Right atrium auricular region (tissue), 2 donors: ENCODE measurements around the gene SLC52A3. TPM values are rescaled to one million over a fixed set of nuclear protein-coding genes. Genes with fewer than 3 reads are reported as not detected.
"Not testable (repeated sequence)": the region's sequence is repeated elsewhere in the genome, so short reads cannot be mapped to it uniquely, and the experiment has no call there.

Source experiments
- DNase-seq: peaks from one replicate; pipeline ENCODE4 v3.0.0-alpha.2; 2019; ENCODE audit warnings: low spot score
- H3K27ac ChIP-seq, 2 donors: fragments of 200-600 bp; sonication (generic); 1 replicate in 1 of 2; 2 replicates in 1 of 2; pipeline ENCODE4 v1.5.1; 2016 to 2019
- H3K27me3 ChIP-seq, 2 donors: fragments of 200-600 bp; sonication (generic); one replicate each; pipeline versions ENCODE4 v1.5.1 to v1.6.0; 2017 to 2019
- H3K36me3 ChIP-seq: fragments of 200-600 bp; sonication (generic); one replicate; pipeline ENCODE4 v1.5.1; 2016
- H3K4me1 ChIP-seq, 2 donors: fragments of 200-600 bp; sonication (generic); one replicate each; pipeline versions ENCODE4 v1.5.1 to v1.6.0; 2017 to 2019
- H3K4me3 ChIP-seq, 2 donors: fragments of 200-600 bp; sonication (generic); 1 replicate in 1 of 2; 2 replicates in 1 of 2; pipeline ENCODE4 v1.5.1; 2017 to 2019; ENCODE audit warnings: mild to moderate bottlenecking in 1 of 2, moderate library complexity in 1 of 2
- H3K9me3 ChIP-seq, 2 donors: fragments of 200-600 bp; sonication (generic); one replicate each; pipeline ENCODE4 v1.5.1; 2019
- CTCF ChIP-seq, 2 donors: fragments of 200-600 bp; sonication (generic); IDR thresholded peaks; one replicate each; pipeline ENCODE4 v1.5.1; 2019; ENCODE audit warnings: antibody characterized with exemption in 2 of 2
- total RNA-seq, 2 donors: library from RNA; depleted of rRNA; stranded (reverse); fragments of >200 nt; gene quantifications; one replicate each; pipeline ENCODE4 v1.1.0, GENCODE V29; 2016

The SLC52A3 gene
- total RNA-seq, 2 donors from 2014 or later: 1.3 to 2.6 TPM

GRCh38 chr20:725491-725890 lies 42.8 kb downstream of the SLC52A3 start:
- Histone ChIP-seq H3K27me3 (peaks cover 0 to 6% of the 10 kb centered on the region in 2 donors), H3K4me1 (peaks cover 0 to 10% of the 10 kb centered on the region in 2 donors), H3K36me3 (no peaks in the 10 kb centered on the region), H3K4me3 (no peak overlapping the region), H3K9me3 (no peaks in the 10 kb centered on the region), H3K27ac (no peak overlapping the region)
- TF ChIP-seq CTCF (IDR thresholded peaks at IDR 0.05): no peak
- no peak for DNase-seq

- not testable (repeated sequence) for DNase-seq
Observed at GRCh38 chr20:724797-725196, 43.5 kb downstream of the SLC52A3 start.

GRCh38 chr20:723756-724155 lies 44.5 kb downstream of the SLC52A3 start:
- TF ChIP-seq CTCF (IDR thresholded peaks at IDR 0.05): no peak
- Histone ChIP-seq H3K4me1 (peaks cover 0 to 9% of the 10 kb centered on the region in 2 donors), H3K27ac (no peak overlapping the region), H3K36me3 (no peaks in the 10 kb centered on the region), H3K4me3 (no peak overlapping the region), H3K27me3 (peaks cover 0 to 6% of the 10 kb centered on the region in 2 donors), H3K9me3 (no peaks in the 10 kb centered on the region)
- no peak for DNase-seq

More at GRCh38 chr20:724797-725196, 43.5 kb downstream of the SLC52A3 start:
- not testable (repeated sequence) for H3K4me1 ChIP-seq, H3K27me3 ChIP-seq, H3K27ac ChIP-seq, H3K9me3 ChIP-seq, H3K36me3 ChIP-seq, H3K4me3 ChIP-seq

- Histone ChIP-seq H3K27ac (no peak overlapping the region), H3K9me3 (no peaks in the 10 kb centered on the region), H3K4me3 (no peak overlapping the region), H3K4me1 (peaks cover 0 to 2% of the 10 kb centered on the region in 2 donors), H3K27me3 (peaks cover 0 to 3% of the 10 kb centered on the region in 2 donors), H3K36me3 (no peaks in the 10 kb centered on the region)
- DNase-seq: no peak
- TF ChIP-seq CTCF (IDR thresholded peaks at IDR 0.05): no peak
Observed at GRCh38 chr20:722822-723644, 45.3 kb downstream of the SLC52A3 start.

GRCh38 chr20:721876-722275 lies 46.4 kb downstream of the SLC52A3 start:
- TF ChIP-seq CTCF (IDR thresholded peaks at IDR 0.05): no peak
- Histone ChIP-seq H3K27me3 (no peaks in the 10 kb centered on the region), H3K4me3 (no peak overlapping the region), H3K27ac (no peak overlapping the region), H3K9me3 (no peaks in the 10 kb centered on the region), H3K36me3 (no peaks in the 10 kb centered on the region), H3K4me1 (no peaks in the 10 kb centered on the region)
- DNase-seq: no peak

- Histone ChIP-seq H3K4me3 (no peak overlapping the region), H3K9me3 (peaks cover 0 to under 1% of the 10 kb centered on the region in 2 donors), H3K27me3 (no peaks in the 10 kb centered on the region), H3K27ac (no peak overlapping the region), H3K36me3 (no peaks in the 10 kb centered on the region), H3K4me1 (no peaks in the 10 kb centered on the region)
- TF ChIP-seq CTCF (IDR thresholded peaks at IDR 0.05): no peak
- DNase-seq: no peak
Observed at GRCh38 chr20:719816-720215, 48.5 kb downstream of the SLC52A3 start.
